ENCODE results near the gene BATF2.
A peak's percentile ranks its signal among the peaks of the same experiment; 100 is the strongest.
"Not testable (repeated sequence)": the region's sequence is repeated elsewhere in the genome, so short reads cannot be mapped to it uniquely, and the experiment has no call there.

The BATF2 gene, protein sequence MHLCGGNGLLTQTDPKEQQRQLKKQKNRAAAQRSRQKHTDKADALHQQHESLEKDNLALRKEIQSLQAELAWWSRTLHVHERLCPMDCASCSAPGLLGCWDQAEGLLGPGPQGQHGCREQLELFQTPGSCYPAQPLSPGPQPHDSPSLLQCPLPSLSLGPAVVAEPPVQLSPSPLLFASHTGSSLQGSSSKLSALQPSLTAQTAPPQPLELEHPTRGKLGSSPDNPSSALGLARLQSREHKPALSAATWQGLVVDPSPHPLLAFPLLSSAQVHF

DNA sequence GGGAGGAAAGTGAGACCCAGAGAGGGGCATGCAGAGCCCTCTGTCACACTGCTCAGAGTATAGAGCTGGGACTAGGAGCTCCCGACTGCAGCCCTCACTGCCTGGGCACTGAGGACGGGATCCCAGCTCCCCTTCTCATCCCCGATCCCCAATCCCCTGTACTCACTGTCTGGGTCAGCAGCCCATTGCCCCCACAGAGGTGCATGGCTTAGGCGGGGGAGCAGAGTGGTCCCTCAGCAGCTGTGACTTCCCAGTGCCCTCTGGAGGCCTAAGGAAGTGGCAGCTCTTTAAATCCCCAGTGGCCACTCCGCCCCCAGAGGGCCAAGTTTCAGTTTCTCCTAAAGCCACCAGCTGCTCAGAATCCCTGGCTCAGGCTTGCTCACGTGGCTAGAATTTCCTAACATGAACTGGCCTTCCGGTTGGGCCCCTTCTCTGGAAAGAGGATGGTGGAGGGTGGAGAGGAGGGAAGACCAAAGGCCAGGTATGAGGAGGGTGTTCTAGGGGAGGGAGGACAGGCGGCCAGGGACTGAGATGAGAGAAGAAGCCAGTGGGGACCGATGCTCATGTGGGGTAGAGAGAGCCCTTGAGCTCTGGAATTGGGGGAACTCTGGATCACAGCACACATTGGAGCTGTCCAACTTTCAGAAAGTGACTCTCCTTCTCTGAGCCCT lies at the start of gene BATF2:
BATF2 (minus strand) TSS at position 262 of the 671 bp plus-strand sequence; CDS start at position 205, 57 bp downstream.
- DNase-seq (ENCODE audit: low spot score): peak; percentile 16

DNA sequence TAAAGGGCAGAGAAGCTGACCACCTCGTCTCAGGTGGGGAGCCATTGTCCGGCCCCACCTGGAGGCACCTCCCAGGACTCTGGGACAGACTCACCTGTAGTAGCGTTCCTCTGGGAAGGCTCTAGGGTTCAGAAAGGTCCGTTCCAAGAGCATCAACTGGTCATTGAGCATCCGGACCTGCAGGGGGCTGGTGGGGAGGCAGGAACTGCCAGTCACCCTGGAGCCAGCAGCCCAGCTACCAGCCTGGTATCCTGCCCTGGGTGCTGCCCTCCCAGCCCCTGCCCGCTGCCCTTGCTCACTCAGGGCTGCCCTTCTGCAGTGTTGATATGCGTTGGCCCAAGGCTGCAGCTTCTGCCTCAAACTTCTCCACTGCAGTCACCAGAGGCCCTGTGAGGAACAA lies 49.0 kb upstream of the BATF2 start:
- no peak for DNase-seq (ENCODE audit: low spot score)

DNA sequence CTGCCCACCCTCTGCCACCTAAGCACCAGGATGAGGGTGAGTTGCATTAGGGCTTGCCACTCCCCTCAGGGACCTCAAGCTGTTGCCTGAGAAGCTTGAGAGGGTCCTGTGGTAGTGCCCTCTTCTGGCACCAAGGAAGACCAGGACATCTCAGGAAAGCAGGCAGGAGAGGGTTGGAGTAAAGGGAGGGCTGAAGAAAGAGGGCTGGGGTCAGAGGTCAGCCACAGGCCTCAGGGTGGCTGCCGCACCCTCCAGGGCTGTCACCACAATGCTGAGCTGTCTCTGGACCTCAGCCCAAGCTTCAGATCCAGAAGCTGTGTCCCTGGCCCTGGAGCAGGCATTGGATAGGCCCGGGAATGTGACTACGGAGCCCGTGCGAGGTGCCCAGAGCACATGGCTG lies 48.3 kb upstream of the BATF2 start:
- no peak for DNase-seq (ENCODE audit: low spot score)

DNA sequence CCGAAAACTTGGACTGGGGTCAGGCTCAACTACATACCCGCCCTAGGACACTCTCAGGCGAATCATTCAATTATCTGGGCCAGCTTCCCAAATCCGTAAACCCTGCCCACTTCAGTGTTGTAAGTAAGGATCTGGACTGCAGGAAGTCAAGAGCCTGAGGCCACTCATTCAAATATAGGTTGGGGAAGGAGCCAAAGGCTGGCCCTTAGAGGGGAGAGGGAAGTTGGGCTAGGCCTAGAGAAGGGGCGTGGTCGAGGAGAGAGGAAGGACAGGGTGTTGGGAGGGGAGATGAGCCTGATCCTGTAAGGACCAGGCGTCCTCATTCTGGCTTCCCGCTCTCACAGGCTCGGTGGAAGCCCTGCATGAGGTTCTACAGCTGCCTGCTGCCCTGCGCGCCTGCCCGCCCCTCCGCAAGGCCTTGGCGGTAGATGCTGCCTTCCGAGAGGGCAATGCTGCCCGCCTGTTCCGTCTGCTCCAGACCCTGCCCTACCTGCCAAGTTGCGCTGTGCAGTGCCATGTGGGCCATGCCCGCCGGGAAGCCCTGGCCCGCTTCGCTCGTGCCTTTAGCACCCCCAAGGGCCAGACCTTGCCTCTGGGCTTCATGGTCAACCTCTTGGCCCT lies 47.2 kb upstream of the BATF2 start:
- DNase-seq (ENCODE audit: low spot score): no peak

DNA sequence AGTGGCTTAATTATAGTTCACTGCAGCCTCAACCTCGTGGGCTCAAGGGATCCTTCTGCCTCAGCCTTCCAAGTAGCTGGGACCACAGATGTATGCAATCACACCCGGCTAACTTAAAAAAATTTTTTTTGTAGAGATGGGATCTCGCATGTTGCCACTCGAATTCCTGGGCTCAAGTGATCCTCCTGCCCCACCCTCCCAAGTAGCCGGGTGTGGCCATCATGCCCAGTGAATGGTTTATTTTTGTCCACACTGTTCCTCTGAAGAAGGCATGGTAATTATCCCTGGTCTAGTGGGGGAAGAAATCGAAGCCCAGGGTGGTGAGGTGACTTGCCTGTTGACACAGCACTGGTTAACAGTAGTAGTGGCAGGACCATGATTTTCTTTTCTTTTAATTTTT lies 46.1 kb upstream of the BATF2 start:
- no peak for DNase-seq (ENCODE audit: low spot score)

DNA sequence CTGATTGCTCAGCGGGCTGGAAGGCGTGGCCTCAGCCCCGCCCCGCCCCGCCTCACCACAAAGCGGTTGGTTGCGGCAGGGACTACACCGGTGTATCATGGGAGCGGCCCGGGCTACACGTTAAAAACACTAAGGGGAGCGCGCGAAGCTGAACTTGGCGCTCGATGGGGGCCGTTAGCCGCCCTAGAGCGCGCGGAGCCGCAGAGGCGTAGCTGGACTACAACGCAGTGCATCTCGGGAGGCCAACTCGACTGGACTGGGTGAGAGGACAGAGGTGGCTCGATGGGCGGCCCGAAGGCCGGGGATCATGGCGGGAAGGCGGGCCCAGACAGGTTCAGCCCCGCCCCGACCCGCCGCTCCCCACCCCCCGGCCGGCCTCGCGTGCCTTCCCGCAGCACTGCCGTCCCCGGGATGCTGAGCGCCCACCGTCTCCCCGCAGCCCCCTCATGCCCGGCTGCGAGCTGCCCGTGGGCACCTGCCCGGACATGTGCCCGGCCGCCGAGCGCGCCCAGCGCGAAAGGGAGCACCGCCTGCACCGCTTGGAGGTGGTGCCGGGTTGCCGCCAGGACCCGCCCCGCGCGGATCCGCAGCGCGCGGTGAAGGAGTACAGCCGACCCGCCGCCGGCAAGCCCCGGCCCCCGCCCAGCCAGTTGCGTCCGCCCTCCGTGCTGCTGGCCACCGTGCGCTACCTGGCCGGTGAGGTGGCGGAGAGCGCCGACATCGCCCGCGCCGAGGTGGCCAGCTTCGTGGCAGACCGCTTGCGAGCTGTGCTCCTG lies 44.3 kb upstream of the BATF2 start, which contains the start of gene SAC3D1:
SAC3D1 (plus strand) TSS at position 364 of the 776 bp plus-strand sequence; CDS start at position 447, 83 bp downstream.
- DNase-seq (ENCODE audit: low spot score): peak; percentile 90

DNA sequence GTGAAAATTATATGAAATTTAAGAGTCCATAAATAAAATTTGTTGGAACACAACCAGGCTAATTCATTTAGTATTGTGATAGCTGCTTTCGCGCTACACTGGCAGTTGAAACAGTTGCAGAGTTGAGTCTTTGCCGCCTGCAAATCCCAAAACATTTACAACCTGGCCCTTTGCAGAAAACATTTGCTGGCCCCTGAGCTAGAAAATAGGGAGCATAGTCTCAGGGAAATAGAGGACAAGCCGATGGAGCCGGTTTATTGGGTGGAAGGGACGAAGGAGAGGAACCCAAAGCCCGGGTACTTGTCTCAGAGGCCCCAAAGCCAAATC lies 43.7 kb upstream of the BATF2 start:
- DNase-seq (ENCODE audit: low spot score): no peak

DNA sequence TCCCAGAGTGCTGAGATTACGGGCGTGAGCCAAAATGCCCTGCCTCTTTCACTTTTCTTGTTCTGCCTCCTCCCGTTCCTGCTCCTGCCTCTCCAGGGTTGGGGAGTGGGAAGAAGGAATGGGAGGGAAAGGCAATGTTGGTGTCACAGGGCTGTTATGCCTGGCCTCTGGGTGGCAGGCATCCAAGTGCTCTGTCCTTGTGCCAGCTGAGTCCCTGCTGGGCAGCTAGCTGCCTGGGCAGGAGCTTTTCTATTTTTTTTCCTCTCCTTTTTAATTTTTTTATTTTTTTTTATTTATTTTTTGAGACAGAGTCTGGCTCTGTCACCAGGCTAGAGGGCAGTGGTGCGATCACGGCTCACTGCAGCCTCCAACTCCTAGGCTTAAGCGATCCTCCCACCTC lies 40.2 kb upstream of the BATF2 start:
- DNase-seq (ENCODE audit: low spot score): no peak

DNA sequence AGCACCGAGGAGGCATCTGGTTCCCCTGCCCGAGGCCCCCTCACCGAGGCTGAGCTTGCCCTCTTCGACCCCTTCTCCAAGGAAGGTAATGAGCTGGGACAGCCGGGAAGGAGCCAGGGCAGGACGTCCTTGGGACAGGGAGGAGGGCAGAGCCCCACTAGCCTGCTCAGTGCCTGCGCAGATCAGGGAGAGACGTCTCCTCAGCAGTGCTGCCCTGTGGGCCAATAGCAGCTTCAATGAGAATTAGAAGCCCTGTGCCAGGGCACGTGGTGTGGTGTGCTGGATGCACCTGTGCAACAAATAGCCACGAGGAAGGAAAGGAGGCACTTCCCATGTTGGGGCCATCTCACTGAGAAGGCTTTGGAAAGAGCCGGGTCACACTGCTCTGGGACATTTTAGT lies 38.8 kb upstream of the BATF2 start:
- no peak for DNase-seq (ENCODE audit: low spot score)

DNA sequence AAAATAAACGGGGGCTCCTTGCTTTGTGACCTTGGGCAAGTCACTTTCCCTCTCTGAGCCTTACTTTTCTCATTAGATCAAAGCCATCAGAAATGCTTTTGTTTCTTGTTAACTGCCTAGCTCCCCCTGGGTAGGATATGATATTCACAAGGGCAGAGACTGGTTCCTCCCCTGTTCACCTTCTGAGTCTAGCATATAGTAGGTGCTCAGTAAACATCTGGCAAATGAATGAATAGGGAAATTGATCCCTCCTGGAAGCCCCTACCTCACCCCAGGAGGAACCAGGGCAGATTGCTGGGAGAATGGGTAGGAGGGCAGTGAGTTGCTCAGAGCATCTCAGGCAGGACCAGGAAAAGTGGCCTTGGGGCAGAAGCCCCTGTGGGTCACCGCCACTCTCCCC lies 37.7 kb upstream of the BATF2 start:
- DNase-seq (ENCODE audit: low spot score): no peak

DNA sequence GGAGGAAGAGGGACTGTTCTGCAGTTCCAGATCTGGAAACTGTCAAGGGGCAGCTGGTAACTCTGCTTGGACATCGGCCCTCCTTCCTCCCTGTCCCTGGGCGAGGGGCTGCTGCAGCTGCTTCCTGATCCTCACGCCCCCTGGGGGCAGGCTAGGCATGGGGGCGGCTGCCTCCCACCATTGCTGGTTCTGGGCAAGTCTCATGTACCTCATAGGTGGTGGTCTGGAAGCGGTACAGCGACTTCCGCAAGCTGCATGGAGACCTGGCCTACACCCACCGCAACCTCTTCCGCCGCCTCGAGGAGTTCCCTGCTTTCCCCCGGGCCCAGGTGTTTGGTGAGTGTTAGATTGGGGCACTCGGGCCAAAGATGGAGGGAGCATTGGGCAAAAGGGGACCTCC lies 35.4 kb upstream of the BATF2 start:
- DNase-seq (ENCODE audit: low spot score): no peak

DNA sequence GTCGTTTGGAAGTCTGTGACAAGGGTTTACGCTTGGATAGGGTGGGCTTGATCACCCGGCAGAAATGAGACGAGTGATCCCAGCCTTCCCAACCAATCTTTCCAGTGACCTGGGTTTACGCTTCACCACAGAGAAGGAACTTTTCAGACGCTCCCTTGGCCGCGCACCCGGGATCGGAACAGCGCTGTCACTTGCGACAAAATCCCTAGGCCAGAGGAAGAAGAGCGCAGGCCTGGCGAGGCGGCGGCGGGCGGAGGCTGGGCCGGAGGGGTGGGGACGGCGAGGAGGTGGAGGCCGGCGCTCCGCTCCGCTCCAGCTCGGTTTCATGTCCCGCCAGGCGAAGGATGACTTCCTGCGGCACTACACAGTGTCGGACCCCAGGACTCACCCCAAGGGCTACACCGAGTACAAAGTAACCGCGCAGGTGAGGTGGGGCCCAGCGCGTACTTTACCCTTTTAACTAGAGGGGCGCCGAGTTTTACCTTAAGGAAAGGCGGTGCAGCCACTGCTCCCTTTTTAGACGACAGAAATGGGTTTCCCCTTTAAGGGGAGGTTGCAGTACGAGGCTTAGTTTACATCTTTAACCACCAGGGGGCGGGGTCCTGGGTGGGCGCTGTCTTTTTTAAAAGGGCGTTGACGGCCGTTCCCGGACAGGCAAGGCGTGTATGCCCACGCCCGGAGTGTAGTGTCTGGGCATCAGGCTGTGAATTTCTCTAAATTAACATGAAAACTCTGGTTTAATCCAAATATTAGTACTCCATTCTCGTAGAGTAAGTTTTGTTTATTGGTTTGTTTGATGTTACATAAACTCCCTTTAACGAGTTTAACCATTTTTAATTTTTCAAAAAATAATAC lies 30.7 kb upstream of the BATF2 start, which contains the start of gene SNX15:
SNX15 (plus strand) TSS at position 227 of the 855 bp plus-strand sequence; CDS start at position 326, 99 bp downstream.
- DNase-seq (ENCODE audit: low spot score): peak; percentile 98

DNA sequence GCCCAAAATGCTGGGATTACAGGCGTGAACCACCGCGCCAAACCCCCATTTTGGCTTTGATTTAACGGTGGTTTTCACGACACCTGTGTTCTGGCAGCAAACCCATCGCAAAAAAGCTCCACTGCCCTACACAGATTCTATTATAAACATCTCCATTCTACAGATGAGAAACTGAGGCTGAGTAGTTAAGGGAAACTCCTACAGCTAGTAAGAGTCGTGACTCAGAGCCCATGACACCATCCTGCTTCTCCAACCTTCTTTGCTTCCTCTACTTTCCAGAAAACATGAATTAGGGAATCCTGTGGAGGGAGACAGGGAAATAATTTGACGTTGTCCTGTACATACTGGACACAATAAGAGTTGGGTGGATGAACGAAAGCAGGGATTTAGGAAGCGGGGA lies 30.0 kb upstream of the BATF2 start:
- DNase-seq (ENCODE audit: low spot score): no peak

DNA sequence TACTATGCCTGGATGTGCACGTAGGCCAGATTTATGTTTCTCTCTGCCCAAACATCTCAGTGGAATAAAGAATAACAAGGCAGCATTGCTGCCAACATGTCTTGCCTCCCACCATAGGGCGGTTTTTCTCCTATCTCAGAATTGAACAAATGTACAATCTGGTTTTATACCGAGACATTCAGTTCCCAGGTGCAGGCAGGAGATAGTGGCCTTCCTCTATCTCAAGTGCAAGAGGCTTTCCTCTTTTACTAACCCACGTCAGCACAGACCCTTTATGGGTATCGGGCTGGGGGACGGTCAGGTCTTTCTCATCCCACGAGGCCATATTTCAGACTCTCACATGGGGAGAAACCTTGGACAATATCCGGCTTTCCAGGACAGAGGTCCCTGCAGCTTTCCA lies 26.7 kb upstream of the BATF2 start:
- not testable (repeated sequence) for DNase-seq (ENCODE audit: low spot score)

DNA sequence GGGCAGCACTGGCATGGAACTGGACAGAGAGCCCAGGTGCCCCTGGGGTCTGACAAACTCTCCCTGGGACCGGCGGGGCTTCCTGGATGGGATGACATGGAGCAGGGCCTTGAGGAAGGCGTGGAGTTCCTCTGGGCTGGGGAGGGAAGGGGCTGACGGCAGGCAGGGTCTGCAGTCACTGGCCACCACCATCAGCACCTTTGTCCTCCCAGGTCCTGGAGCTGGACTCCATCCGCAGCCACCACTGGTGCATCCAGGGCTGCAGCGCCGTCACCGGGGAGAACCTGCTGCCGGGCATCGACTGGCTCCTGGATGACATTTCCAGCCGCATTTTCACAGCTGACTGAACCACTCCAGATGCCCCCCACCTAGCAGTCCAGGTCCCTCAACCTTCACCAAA lies 24.7 kb upstream of the BATF2 start:
- DNase-seq (ENCODE audit: low spot score): no peak

DNA sequence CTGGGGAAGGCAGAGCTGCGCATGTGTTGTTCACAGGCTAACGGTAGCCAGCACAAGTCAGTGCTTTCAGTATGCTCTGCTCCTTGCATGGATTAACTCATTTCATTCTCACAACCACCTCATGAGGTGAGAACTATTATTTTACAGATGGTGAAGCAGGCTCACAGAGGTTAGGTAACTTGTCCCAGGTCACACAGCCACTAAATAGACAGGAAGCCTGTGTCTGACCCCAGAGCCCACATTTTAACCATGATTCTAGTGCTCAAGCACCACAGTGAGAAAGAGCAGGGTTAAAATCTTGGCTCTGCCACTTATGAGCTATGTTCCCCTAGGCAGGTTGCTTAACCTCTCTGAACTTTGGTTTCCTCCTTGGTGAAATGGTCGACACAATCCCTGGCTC lies 24.2 kb upstream of the BATF2 start:
- no peak for DNase-seq (ENCODE audit: low spot score)

DNA sequence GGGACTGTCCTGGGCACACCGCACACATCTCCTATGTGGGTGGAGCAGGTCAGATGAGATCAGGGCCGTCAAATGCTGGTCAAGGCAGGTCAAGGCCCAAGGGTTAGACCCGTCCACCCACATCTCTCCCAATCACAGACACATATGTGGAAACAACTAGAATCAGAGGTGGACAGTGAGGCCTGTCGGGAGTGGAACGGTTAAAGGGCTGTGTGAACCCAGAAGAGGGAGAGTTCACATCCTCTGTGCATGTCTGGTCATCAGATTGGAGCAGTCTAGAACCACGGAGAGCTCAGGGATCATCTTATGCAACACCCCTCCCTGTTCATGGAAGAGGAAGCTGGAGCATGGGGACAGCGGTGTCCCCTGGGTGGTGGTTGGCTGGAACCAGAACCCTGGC lies 23.1 kb upstream of the BATF2 start:
- DNase-seq (ENCODE audit: low spot score): no peak

DNA sequence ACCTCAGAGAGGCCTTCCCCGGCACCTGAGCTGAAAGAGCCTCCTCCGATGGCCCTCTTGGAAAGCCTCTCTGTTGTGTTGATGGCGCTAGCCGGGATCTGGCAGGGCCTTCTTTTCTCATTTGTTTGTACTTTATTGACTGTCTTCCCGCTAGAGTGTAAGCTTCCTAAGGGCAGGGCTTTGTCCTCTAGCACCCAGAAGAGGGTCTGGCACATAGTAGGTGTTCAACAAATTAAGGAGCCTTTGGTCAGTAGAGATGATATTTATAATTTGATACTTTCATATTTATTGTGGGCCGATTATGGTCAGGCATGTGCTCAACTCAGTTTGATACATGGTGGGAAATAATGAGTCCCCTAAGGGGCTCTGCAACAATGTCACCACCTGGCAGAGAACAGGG lies 21.2 kb upstream of the BATF2 start:
- no peak for DNase-seq (ENCODE audit: low spot score)

DNA sequence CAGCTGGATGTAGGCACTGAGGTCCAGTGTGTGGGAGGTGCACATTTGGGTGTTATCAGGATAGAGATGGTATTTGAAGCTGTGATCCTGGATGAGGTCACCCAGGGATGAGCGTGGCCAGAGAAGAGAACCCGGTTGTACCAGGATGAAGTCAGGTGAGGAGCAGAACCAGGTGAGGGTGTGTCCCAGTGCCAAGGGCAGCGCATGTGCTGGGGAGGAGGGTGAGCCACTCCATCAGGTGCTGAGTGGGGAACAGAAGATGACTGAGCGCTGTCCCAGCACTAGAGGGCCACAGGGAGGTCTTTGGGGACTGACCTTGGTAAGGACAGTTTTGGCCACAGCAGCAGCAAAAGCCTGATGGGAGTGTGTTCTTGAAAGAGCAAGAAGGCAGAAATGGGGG lies 19.9 kb upstream of the BATF2 start:
- no peak for DNase-seq (ENCODE audit: low spot score)

DNA sequence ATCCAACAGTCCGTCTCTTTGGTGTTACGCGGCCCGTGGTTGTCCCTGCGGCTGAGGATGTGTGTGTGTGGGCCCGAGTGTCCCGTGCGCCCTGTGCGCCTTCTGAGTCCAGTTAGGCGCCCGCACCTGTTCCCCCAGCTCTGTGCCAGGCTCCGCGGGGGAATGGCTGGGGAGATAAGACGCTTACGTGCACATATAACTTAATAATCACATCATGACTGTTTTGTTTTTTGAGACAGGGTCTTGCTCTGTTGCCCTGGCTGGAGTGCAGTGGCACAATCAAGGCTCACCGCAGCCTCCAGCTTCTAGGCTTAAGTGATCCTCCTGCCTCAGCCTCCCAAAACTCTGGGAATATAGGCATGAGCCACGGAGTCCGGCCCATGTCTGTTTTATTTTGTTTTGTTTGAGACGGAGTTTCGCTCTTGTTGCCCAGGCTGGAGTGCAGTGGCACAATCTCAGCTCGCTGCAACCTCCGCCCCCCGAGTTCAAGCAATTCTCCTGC lies 18.0 kb upstream of the BATF2 start:
- DNase-seq (ENCODE audit: low spot score): no peak
